GM21526 (cell line): ENCODE results near the gene MRO.

ENCODE experiments used
- ATAC-seq: cut with Tn5 transposase; IDR thresholded peaks from one replicate; pipeline ENCODE4 v1.9.1; 2021; ENCODE audit warnings: moderate library complexity; ENCODE audit not compliant: unreplicated experiment, low FRiP score

Gene MRO

DNA sequence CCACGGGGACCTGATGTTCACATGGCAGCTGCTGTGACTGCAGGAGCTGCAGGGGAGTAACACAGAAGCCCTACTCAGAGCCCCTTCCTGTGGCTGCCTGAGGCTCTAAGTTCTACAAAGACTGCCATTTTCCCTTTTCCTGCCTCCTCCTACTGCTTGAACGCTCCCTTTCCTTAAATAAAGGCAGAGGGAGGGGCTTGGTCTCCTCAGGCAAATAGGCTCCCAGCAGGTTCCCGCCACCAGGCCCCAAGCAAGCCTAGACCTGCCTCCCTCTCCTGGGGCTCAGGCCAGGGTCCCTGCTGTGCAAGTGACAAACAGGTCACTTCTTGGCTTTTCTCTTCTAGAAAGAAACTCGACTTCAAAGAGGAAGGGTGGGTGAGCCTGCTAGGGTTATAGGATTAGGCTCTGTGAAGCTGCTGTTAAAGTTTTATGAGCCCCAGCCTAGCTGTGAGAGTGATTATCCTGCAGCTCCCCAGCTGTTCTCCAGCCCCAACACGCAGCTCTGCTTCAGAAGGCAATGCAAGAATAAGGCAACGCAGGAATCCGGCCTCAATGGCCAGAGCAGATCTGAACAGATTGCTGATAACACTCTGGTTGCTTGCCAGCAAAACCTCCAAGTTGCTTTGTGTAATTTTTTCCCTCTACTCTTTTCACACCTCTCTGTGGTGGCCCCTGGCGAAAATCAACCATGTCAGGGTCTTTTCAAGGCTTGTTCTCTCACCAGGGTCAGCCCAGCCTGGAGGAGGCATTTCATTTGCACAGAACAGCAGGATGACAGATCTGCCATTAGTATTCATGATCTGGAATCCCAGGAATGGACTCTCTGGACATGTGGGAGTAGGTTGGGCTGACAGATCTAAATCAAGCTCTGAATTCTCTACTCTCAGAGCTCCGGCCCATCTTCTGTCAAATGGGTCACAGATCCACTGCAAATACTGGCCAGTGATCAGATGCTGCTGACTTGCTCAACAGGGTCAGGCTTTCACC is 71.3 kb downstream of the MRO start:
- no peak for ATAC-seq

DNA sequence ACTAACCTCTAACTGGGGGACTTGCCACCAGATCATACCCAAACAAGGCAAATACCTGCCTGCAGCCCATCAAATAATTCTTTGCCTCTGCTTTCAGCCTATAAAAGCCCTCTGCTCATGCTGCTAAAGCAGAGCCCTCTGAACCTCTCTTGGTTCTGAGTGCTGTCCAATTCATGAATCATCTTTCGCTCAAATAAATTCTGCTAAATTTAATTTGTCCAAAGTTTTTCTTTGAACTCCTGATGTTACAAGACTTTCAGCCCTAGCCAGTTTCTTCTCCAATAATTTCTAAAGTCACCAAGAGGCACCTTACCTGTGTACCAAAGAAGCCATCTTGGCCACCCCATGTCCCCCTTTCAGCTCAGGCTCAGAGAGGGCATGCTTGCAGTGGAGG is 72.0 kb downstream of the MRO start:
- no peak for ATAC-seq

DNA sequence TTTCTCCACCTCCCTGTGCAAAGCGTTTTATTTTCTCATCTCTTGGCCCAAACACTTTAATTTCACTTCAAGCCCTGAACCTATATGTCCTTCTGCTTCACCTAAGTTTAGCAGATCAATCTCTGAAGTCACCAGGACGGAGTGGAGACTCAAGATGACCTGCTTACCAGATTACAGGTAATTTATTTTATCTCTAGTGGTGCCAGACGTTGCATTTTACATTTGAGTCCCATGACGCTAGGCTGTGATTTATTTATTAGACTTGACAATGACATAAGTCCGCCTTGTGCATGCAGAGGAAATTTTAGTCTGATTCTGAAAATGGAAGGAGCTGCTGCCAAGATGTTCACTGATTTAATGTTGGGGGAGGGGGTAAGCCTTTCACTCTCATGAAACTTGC is 73.9 kb downstream of the MRO start:
- no peak for ATAC-seq
